Hepatocyte (in vitro differentiated cells): ENCODE results near the gene ATOH8. TPM values are rescaled to one million over a fixed set of nuclear protein-coding genes. Genes with fewer than 3 reads are reported as not detected.

Experiments
- DNase-seq: peaks from one replicate; pipeline ENCODE4 v3.0.0-alpha.2; 2016; ENCODE audit warnings: low spot score
- H2AFZ ChIP-seq: fragments of 200-600 bp; sonication (generic); 2 replicates; pipeline ENCODE4 v1.6.0; 2016; ENCODE audit warnings: antibody characterized with exemption, mild to moderate bottlenecking
- H3K27ac ChIP-seq: fragments of 200-600 bp; sonication (generic); 2 replicates; pipeline ENCODE4 v1.5.1; 2016; ENCODE audit warnings: mild to moderate bottlenecking
- H3K27me3 ChIP-seq: fragments of 200-600 bp; sonication (generic); 2 replicates; pipeline ENCODE4 v1.6.1; 2016
- H3K36me3 ChIP-seq: fragments of 200-600 bp; sonication (generic); replicated peaks from 2 replicates; pipeline ENCODE4 v1.5.1; 2016; ENCODE audit warnings: low read depth; ENCODE audit not compliant: insufficient read depth
- H3K4me1 ChIP-seq: fragments of 200-600 bp; sonication (generic); 2 replicates; pipeline ENCODE4 v1.5.1; 2016; ENCODE audit warnings: mild to moderate bottlenecking, moderate library complexity; ENCODE audit not compliant: insufficient read depth
- H3K4me2 ChIP-seq: fragments of 200-600 bp; sonication (generic); 2 replicates; pipeline ENCODE4 v1.6.0; 2016
- H3K4me3 ChIP-seq: fragments of 200-600 bp; sonication (generic); 2 replicates; pipeline ENCODE4 v1.5.1; 2016; ENCODE audit warnings: mild to moderate bottlenecking
- H3K79me2 ChIP-seq: fragments of 200-600 bp; sonication (generic); 2 replicates; pipeline ENCODE4 v1.6.0; 2017; ENCODE audit warnings: mild to moderate bottlenecking
- H3K9me2 ChIP-seq: fragments of 200-600 bp; sonication (generic); replicated peaks from 2 replicates; pipeline ENCODE4 v1.6.0; 2017; ENCODE audit warnings: mild to moderate bottlenecking; ENCODE audit not compliant: insufficient read depth
- H3K9me3 ChIP-seq: fragments of 200-600 bp; sonication (generic); 2 replicates; pipeline ENCODE4 v1.5.1; 2016; ENCODE audit warnings: low read depth, mild to moderate bottlenecking
- H4K20me1 ChIP-seq: fragments of 200-600 bp; sonication (generic); 2 replicates; pipeline ENCODE4 v1.6.0; 2016; ENCODE audit warnings: mild to moderate bottlenecking; ENCODE audit not compliant: insufficient read depth, poor library complexity, severe bottlenecking
- CTCF ChIP-seq: fragments of 200-600 bp; sonication (generic); IDR thresholded peaks from 2 replicates; pipeline ENCODE4 v1.5.1; 2016; ENCODE audit warnings: antibody characterized with exemption, mild to moderate bottlenecking; ENCODE audit not compliant: poor library complexity
- EZH2 ChIP-seq: fragments of 200-600 bp; sonication (generic); IDR thresholded peaks from 2 replicates; pipeline ENCODE4 v1.6.1; 2016; ENCODE audit warnings: antibody characterized with exemption, mild to moderate bottlenecking, borderline replicate concordance
- EZH2phosphoT487 ChIP-seq: fragments of 200-600 bp; sonication (generic); IDR thresholded peaks from one replicate; pipeline ENCODE4 v1.6.1; 2018; ENCODE audit warnings: antibody characterized with exemption, mild to moderate bottlenecking, low read depth, moderate library complexity; ENCODE audit not compliant: unreplicated experiment, severe bottlenecking
- WGBS: methylation state at CpG from one replicate; pipeline ENCODE4 v1.1.6; 2016; ENCODE audit warnings: low lambda C conversion rate; ENCODE audit errors: missing lambda C conversion rate; 5-methylcytosine and 5-hydroxymethylcytosine counted together
- polyA plus RNA-seq: library from polyadenylated mRNA; unstranded; fragments of >200 nt; fragmentation: Nextera tagmentation; extraction: Ambion mirVana; gene quantifications from 2 replicates; pipeline ENCODE4 v1.2.1, GENCODE V29; 2016
- total RNA-seq: library from RNA; depleted of rRNA; stranded (reverse); fragments of >200 nt; gene quantifications from 2 replicates; pipeline ENCODE4 v1.2.3, GENCODE V29; 2014

ATOH8 gene
- total and polyA plus RNA-seq, 2 experiments from 2014 or later: 1.3 to 2.0 TPM

- H4K20me1 ChIP-seq: no peaks in the 10 kb centered on the region
- no peaks in the 10 kb centered on the region for H3K9me3 ChIP-seq
- peaks cover 4% of the 10 kb centered on the region for H3K4me1 ChIP-seq
- H3K36me3 ChIP-seq: no peaks in the 10 kb centered on the region
- no peak for TF ChIP-seq EZH2
- TF ChIP-seq EZH2phosphoT487: no peak
- no peak for TF ChIP-seq CTCF
- WGBS: 94% methylated on average over 16 of the region's 16 CpGs
- H3K4me2 ChIP-seq: no peak overlapping the region
- no peak overlapping the region for H2AFZ ChIP-seq
- DNase-seq: no peak
- no peaks in the 10 kb centered on the region for H3K27me3 ChIP-seq
- no peak overlapping the region for H3K4me3 ChIP-seq
- H3K9me2 ChIP-seq: no peaks in the 10 kb centered on the region
- H3K79me2 ChIP-seq: no peaks in the 10 kb centered on the region
- no peak overlapping the region for H3K27ac ChIP-seq
These were observed 25.0 kb downstream of the ATOH8 start for GRCh38 chr2:85778646-85779379.

GRCh38 chr2:85779641-85780315 lies 26.0 kb downstream of the ATOH8 start:
- Histone ChIP-seq H4K20me1 (no peaks in the 10 kb centered on the region), H3K27me3 (no peaks in the 10 kb centered on the region), H3K36me3 (no peaks in the 10 kb centered on the region), H3K4me2 (no peak overlapping the region), H2AFZ (no peak overlapping the region), H3K79me2 (no peaks in the 10 kb centered on the region), H3K27ac (no peak overlapping the region), H3K9me2 (no peaks in the 10 kb centered on the region), H3K4me3 (no peak overlapping the region), H3K4me1 (no peaks in the 10 kb centered on the region), H3K9me3 (no peaks in the 10 kb centered on the region)
- WGBS: 94% methylated on average over 12 of the region's 12 CpGs
- TF ChIP-seq EZH2: no peak
- no peak for TF ChIP-seq EZH2phosphoT487
- no peak for TF ChIP-seq CTCF
- no peak for DNase-seq

GRCh38 chr2:85780316-85781012 lies 26.7 kb downstream of the ATOH8 start:
- no peak for DNase-seq
- no peaks in the 10 kb centered on the region for H3K9me3 ChIP-seq
- 86% methylated on average over 14 of the region's 14 CpGs for WGBS
- H3K4me3 ChIP-seq: no peak overlapping the region
- TF ChIP-seq CTCF (no peak), EZH2 (no peak)
- no peak overlapping the region for H2AFZ ChIP-seq
- H3K4me1 ChIP-seq: peaks cover 2% of the 10 kb centered on the region
- no peaks in the 10 kb centered on the region for H3K79me2 ChIP-seq
- H3K9me2 ChIP-seq: no peaks in the 10 kb centered on the region
- H3K36me3 ChIP-seq: no peaks in the 10 kb centered on the region
- H3K27me3 ChIP-seq: no peaks in the 10 kb centered on the region
- H3K27ac ChIP-seq: no peak overlapping the region
- no peak overlapping the region for H3K4me2 ChIP-seq
- no peaks in the 10 kb centered on the region for H4K20me1 ChIP-seq
